Stimulated activated naive CD4-positive, alpha-beta T cell (primary cell): ENCODE measurements around the gene UPK3A.

ENCODE experiments used
- DNase-seq, 6 experiments: peaks; one replicate each; lab custom pipeline; 2025; lab: John Stamatoyannopoulos, UW

Gene UPK3A

DNA sequence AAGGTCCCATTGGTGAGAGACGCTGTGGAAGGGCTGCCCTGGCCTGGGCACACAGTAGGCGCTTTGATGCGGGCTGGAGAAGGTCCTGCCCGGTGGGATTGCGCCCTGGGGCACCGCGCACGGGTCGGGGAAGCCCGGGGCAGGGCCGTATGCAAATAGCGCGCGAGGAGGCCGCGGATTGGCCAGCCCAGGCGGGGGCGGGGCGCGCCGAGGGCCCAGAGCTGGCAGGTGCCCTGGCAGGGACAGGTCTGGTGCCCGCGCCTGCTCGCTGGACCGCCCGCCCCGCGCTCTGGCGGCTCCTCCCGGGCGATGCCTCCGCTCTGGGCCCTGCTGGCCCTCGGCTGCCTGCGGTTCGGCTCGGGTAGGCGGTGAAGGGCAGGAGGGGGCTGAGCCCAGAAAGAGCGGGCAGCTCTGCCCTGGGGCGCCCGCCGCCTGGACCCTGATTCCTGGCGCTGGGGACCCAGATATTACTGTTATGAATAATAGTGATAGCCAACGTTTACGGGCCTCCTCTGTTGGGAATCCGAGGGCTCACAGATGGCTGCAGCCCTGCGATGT is at the start of gene UPK3A:
UPK3A (plus strand) TSS at position 245 of the 558 bp plus-strand sequence; CDS start at position 310, 65 bp downstream.
- DNase-seq = peak; percentile 35 to 73 (median 54)

GRCh38 chr22:45235101-45235777 is 49.5 kb upstream of the UPK3A start:
- DNase-seq = peak in 2 of 6 experiments; percentile 18 to 21

GRCh38 chr22:45235851-45236342 is 48.9 kb upstream of the UPK3A start:
- no peak for DNase-seq

DNA sequence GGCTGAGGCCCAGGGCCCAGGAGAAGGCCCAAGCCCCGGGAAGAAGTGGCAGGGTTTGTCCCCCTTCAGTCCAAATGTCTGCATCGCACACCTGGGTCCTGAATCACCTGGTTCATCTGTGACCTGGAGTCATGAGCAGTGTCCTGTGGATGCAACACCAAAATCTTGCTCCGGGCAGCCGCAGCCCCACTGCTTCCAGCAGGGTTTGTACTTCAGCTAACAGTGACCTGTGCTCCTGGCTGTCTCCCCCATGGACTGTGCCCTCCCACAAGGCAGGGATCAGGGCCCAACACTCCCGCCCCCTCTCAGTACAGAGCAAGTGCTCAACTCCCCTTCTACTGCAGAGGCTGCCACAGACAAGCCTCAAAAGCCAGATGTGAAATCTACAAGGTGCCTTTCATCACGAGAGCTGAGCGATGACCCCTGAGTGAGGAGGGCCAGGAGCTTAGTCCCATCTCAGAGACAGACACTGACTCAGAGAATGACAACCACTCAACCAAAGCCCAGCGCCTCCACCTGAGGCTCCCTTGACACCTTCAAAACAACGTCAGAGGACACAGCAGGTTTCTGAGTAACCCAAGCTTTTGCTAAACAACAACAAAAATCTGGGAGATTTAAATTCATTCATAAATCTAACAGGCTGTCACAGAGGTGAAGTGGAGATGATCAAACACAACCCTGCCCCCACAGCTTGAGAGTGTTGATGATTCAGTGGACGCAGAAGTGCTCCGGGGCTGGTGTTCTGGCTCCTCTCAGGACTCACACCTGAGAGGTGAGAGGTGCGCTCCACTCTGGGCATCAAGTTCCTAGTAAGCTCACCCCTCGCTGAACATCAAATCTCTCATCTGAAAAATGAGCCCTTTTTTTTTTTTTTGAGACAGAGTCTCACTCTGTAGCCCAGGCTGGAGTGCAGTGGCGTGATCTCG is 47.4 kb upstream of the UPK3A start:
- no peak for DNase-seq

GRCh38 chr22:45238076-45238956 is 46.4 kb upstream of the UPK3A start:
- DNase-seq = no peak

DNA sequence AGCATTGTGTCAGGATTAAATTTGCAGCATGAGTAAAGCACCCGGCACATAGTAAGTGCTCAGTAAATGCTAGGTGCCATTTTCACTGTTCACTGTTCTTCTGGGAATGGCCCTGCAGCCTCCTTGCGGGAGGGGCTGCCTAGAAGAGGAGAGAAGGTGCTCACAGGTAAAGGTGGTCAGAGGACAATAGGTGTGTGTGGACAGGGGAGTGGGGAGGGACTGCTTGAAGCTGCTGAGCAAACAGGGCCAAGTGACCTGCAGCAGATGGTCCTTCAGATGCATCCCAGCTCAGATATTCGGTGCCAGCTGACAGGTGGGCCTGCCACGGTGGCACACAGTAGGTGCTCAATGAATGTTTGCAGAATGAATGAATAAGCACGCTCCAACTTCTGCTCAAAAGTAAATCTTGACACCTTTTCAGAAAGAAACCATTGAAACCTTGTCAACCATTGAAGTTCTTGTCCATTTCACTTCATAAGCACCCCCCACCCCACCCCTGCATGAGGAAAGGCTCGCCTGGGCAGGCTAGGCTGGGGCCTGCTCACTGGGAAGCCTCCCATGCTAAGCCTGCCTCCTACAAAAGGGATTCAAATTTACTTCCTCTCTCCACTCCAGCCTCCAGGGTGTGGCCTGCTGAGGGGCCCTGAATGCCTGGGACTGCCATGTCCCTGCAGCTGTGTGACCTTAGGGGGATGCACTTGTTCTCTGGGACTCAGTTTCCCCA is 45.6 kb upstream of the UPK3A start:
- no peak for DNase-seq

DNA sequence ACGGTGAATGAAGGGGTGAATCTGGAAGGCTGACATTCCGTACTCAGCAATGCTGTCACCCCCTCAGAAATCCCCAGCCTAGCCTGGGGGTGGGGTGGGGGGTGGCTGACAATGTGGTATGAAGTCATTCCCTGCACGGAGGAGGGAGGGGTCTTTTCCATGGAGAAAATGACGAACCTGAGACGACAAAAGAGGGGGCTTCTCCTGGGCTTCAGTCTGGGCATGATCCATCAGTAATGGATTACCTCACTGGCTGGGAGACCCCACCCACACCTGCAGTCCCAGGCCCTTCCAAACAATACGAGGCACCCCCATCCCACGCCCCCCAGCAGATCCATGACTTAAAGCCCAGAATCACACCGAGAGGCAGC is 45.1 kb upstream of the UPK3A start:
- no peak for DNase-seq

GRCh38 chr22:45240104-45240809 is 44.5 kb upstream of the UPK3A start:
- DNase-seq = peak; percentile 12 to 65 (median 46)

- peak; percentile 53 to 84 (median 84) for DNase-seq
Measured at GRCh38 chr22:45240810-45241631, 43.7 kb upstream of the UPK3A start, which contains the start of gene KIAA0930. KIAA0930 (minus strand) TSS chr22:45240894; CDS start chr22:45240703, 191 bp downstream.

DNA sequence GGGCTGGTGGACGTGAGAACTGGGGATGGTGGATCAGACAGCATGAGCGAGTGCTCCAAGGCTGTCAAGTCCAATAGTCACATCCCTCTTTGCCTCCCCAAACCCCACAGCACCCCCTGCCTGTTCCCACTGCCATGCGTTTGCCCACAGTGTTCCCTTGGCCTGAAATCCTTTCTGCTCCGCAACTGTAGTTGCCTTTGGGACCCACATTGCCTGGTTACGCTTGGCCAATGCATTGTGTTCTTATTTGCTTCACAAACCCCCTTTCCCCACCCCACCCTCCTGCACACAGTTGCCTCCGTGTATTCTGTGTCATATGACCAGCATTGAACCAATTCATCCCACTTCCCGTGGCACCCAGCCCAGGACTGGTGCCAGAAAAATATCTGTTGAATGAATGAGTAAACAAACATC is 42.0 kb upstream of the UPK3A start:
- DNase-seq = no peak

DNA sequence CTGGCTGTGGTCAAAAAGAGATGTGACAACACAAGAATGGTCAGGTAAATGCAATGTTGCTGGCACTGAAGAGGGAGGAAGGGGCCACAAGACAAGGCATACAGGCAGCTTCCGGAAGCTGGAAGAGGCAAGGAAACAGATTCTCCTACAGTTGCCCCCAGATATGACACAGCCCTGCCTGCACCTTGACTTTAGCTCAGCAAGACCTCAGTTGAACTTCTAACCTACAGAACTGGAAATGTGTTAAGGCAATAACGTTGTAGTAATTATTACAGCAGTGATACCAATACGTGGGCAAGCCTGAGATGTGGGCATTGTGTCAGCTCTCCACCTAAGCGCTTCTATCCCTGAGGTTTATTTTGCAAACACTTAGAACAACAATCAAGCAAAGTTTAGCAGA is 39.8 kb upstream of the UPK3A start:
- DNase-seq = no peak

GRCh38 chr22:45246060-45246985 is 38.4 kb upstream of the UPK3A start:
- DNase-seq = no peak

DNA sequence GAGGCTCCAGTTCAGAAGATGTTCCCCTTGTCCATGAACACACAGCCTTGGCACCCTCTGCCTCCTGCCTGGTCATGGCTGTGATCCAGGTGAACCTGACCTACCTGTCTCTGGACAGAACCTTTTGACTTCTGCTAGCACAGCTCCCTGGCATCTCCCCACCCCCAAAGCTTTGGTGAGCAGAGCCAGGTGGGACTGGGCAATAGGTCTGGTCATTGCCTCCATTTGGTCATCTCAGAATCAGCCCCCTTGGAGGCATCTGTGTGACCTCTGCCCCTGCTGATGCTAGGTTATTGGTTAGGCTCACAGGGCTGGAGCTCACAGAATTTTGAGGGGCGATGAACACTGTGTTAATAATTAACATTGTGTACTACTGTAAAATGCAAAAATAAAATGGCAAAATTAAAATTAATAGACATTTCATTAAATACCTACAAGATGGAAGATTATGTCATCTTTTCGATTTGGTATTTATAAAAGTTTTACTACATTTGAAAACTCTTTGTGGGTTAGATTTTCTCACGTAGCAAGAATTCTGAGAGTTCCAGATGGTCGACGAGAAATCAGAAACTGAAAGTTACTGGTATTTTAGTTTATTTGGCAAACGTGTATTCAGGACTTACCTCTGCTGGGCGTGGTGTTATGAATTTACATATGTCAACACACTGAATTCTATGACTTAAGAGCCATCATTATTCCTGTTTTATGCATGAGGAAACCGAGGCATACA is 35.8 kb upstream of the UPK3A start:
- DNase-seq = no peak

GRCh38 chr22:45251825-45252224 is 32.9 kb upstream of the UPK3A start:
- DNase-seq = no peak

DNA sequence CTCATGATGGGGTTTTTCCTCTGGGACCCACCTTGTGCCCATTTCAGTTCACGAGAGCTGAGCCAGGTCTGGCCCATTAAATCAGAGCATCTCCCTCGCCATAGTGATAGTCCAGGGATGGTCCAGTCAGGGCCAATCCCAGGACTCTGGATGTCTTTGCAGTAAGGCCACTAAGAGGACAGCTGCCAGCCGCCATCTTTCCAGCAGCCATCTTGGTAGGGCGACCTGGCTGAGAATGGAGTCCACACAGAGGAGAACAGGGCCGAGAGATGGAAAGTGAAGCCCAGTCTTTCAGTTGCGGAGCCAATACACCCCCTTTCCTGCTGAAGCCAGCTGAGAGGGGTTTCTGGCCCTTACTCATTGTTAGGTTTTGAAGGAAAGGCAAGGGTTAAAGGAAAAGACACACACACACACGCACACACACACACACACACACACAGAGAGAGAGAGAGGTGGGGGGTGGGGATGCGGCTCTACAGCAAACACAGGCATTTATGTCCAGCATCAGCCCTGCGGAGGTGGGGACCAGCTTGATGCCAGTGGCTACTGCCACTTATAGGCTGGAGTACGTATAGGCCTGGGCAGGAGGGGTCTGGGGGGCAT is 31.6 kb upstream of the UPK3A start:
- DNase-seq = no peak

GRCh38 chr22:45254388-45254787 is 30.4 kb upstream of the UPK3A start:
- no peak for DNase-seq

DNA sequence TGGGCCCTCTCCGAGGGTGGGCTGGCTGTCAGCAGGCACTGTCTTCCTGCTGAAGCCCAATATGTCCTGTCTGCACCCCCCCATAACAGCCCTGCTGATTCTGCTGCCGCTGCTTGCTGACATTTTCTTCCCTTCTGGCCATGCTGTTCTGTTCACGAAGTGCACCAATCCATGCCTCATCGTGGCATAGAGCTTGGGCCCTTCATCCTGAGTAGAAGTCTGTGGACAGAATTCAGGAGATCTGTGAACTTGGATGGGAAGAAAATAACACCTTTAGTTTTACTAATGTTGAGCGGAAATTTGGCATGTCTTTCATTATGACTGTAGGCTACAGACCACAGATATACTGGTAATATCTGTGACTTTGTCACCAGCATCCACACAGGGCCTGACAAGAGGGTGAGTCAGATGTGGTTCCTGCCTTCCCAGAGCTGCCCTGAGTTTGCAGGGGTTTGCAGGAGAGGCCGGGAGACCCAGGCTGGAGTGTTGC is 29.9 kb upstream of the UPK3A start:
- DNase-seq = no peak
